H1 (cell line): ENCODE results near the gene DENND1A. TPM values are rescaled to one million over a fixed set of nuclear protein-coding genes. Genes with fewer than 3 reads are reported as not detected.
A peak's percentile ranks its signal among the peaks of the same experiment; 100 is the strongest.

Source experiments
- CTCF ChIA-PET: fragments of 300-600 bp; sonication (Branson Sonifier 250); formaldehyde crosslinking; loops from one replicate; lab custom pipeline; 2021; ENCODE audit not compliant: partially characterized antibody; lab: Charles Lee
- POLR2A ChIA-PET: fragments of 300-600 bp; sonication (Branson Sonifier 250); formaldehyde crosslinking; loops from one replicate; lab custom pipeline; 2021; ENCODE audit warnings: inconsistent platforms; ENCODE audit not compliant: partially characterized antibody; lab: Charles Lee
- DNase-seq, 2 experiments: peaks; one replicate each; pipeline versions ENCODE4 v3.0.0 to v3.0.0-alpha.2; 2010 to 2022; ENCODE audit warnings: low spot score in 2 of 2, low read depth in 1 of 2, mixed read lengths in 1 of 2
- FAIRE-seq: peaks from 2 replicates; lab custom pipeline; 2011; peaks lifted over from hg19 to GRCh38; lab: Jason Lieb, UNC
- H2AFZ ChIP-seq: 2 replicates; pipeline ENCODE4 v1.8.1; 2012; ENCODE audit warnings: low read length, inconsistent platforms
- H2AK5ac ChIP-seq: 2 replicates; pipeline ENCODE4 v1.6.1; 2013; ENCODE audit warnings: low read depth, low read length
- H2BK120ac ChIP-seq: replicated peaks from 2 replicates; pipeline ENCODE3; 2013; ENCODE audit warnings: low read depth, low read length, inconsistent platforms
- H2BK12ac ChIP-seq: 2 replicates; pipeline ENCODE4 v1.6.1; 2013; ENCODE audit warnings: low read depth, low read length
- H2BK15ac ChIP-seq: 2 replicates; pipeline ENCODE4 v1.6.1; 2013; ENCODE audit warnings: low read length
- H2BK20ac ChIP-seq: 2 replicates; pipeline ENCODE4 v1.6.1; 2013; ENCODE audit warnings: low read length
- H2BK5ac ChIP-seq: 2 replicates; pipeline ENCODE4 v1.6.1; 2013; ENCODE audit warnings: low read depth, low read length
- H3K14ac ChIP-seq: 2 replicates; pipeline ENCODE4 v1.6.1; 2013; ENCODE audit warnings: inconsistent platforms; ENCODE audit not compliant: insufficient read length
- H3K18ac ChIP-seq: 2 replicates; pipeline ENCODE4 v1.6.1; 2013; ENCODE audit warnings: low read length; ENCODE audit errors: extremely low read depth
- H3K23ac ChIP-seq: 2 replicates; pipeline ENCODE4 v1.6.1; 2013; ENCODE audit warnings: inconsistent platforms; ENCODE audit not compliant: insufficient read length
- H3K23me2 ChIP-seq: 2 replicates; pipeline ENCODE4 v1.6.1; 2013; ENCODE audit warnings: low read depth, low read length
- H3K27ac ChIP-seq: 2 replicates; pipeline ENCODE4 v1.6.1; 2011; ENCODE audit warnings: low read depth, low read length, inconsistent platforms
- H3K27me3 ChIP-seq, 4 experiments: replicated peaks in 1 of 4; 1 replicate in 1 of 4; 2 replicates in 3 of 4; pipeline versions ENCODE4 v1.6.1 to v1.8.1; 2011 to 2013; ENCODE audit warnings: low read length in 3 of 4, mild to moderate bottlenecking in 3 of 4, inconsistent platforms in 2 of 4, mixed read lengths in 2 of 4, moderate library complexity in 1 of 4; ENCODE audit not compliant: control insufficient read depth in 3 of 4, insufficient read depth in 3 of 4; ENCODE audit errors: extremely low read depth in 1 of 4
- H3K36me3 ChIP-seq, 4 experiments: 2 replicates each; pipeline versions ENCODE4 v1.6.1 to v1.8.1; 2011 to 2013; ENCODE audit warnings: mild to moderate bottlenecking in 4 of 4, low read length in 3 of 4, moderate library complexity in 2 of 4, control low read depth in 1 of 4, inconsistent platforms in 1 of 4; ENCODE audit not compliant: insufficient read depth in 4 of 4, control insufficient read depth in 2 of 4
- H3K4ac ChIP-seq: replicated peaks from 2 replicates; pipeline ENCODE3; 2013; ENCODE audit warnings: low read length, low read depth, mixed read lengths, inconsistent platforms; ENCODE audit not compliant: insufficient read length
- H3K4me1 ChIP-seq, 4 experiments: replicated peaks in 1 of 4; 1 replicate in 1 of 4; 2 replicates in 3 of 4; pipeline versions ENCODE4 v1.6.1 to v1.8.1; 2011 to 2013; ENCODE audit warnings: low read length in 3 of 4, inconsistent platforms in 2 of 4, mixed read lengths in 1 of 4; ENCODE audit not compliant: insufficient read depth in 4 of 4, control insufficient read depth in 3 of 4
- H3K4me2 ChIP-seq, 2 experiments: 2 replicates each; pipeline versions ENCODE4 v1.6.1 to v1.8.1; 2011 to 2013; ENCODE audit warnings: low read depth in 2 of 2, low read length in 2 of 2, control low read depth in 1 of 2, inconsistent platforms in 1 of 2, mild to moderate bottlenecking in 1 of 2; ENCODE audit not compliant: insufficient read depth in 1 of 2
- H3K4me3 ChIP-seq, 4 experiments: fragments of 200-600, 300-600 bp in 1 of 4; sonication (generic), shearing (Covaris generic), sonication (Bioruptor Twin) in 1 of 4; 2 replicates each; pipeline versions ENCODE4 v1.5.1 to v1.8.1; 2011 to 2016; ENCODE audit warnings: low read length in 4 of 4, low read depth in 3 of 4, control low read depth in 2 of 4, inconsistent platforms in 2 of 4, mild to moderate bottlenecking in 2 of 4, mixed read lengths in 1 of 4, moderate library complexity in 1 of 4; ENCODE audit not compliant: insufficient read depth in 2 of 4; ENCODE audit errors: extremely low read depth in 1 of 4
- H3K56ac ChIP-seq: replicated peaks from 2 replicates; pipeline ENCODE3; 2013; ENCODE audit warnings: low read depth, mild to moderate bottlenecking, mixed read lengths, low read length, inconsistent platforms; ENCODE audit not compliant: insufficient read length
- H3K79me1 ChIP-seq: 2 replicates; pipeline ENCODE4 v1.6.1; 2013; ENCODE audit warnings: low read depth, low read length, control low read depth
- H3K79me2 ChIP-seq, 2 experiments: 2 replicates each; pipeline versions ENCODE4 v1.6.1 to v1.8.1; 2012 to 2013; ENCODE audit warnings: low read length in 2 of 2, mild to moderate bottlenecking in 2 of 2, inconsistent platforms in 1 of 2; ENCODE audit not compliant: insufficient read depth in 2 of 2, control insufficient read depth in 1 of 2
- H3K9ac ChIP-seq, 4 experiments: replicated peaks in 1 of 4; 1 replicate in 1 of 4; 2 replicates in 3 of 4; pipeline versions ENCODE4 v1.6.1 to v1.8.1; 2011 to 2013; ENCODE audit warnings: low read depth in 3 of 4, low read length in 3 of 4, control low read depth in 2 of 4, mild to moderate bottlenecking in 2 of 4, moderate library complexity in 2 of 4, inconsistent platforms in 1 of 4; ENCODE audit errors: extremely low read depth in 1 of 4
- H3K9me3 ChIP-seq, 2 experiments: 2 replicates each; pipeline versions ENCODE4 v1.6.1 to v1.8.1; 2012 to 2013; ENCODE audit warnings: mild to moderate bottlenecking in 2 of 2, moderate library complexity in 2 of 2, control low read depth in 1 of 2, inconsistent platforms in 1 of 2, low read depth in 1 of 2, low read length in 1 of 2, mixed read lengths in 1 of 2; ENCODE audit not compliant: insufficient read depth in 2 of 2
- H4K20me1 ChIP-seq, 2 experiments: replicated peaks in 1 of 2; 2 replicates each; pipeline versions ENCODE3 to v1.8.1; 2011 to 2013; ENCODE audit warnings: inconsistent platforms in 2 of 2, low read length in 2 of 2, mild to moderate bottlenecking in 1 of 2; ENCODE audit not compliant: insufficient read depth in 2 of 2, control insufficient read depth in 1 of 2
- H4K5ac ChIP-seq: 2 replicates; pipeline ENCODE4 v1.6.1; 2013; ENCODE audit warnings: low read length, low read depth, mixed read lengths, inconsistent platforms; ENCODE audit not compliant: insufficient read length
- H4K8ac ChIP-seq: 2 replicates; pipeline ENCODE4 v1.8.0; 2013; ENCODE audit warnings: mild to moderate bottlenecking, moderate library complexity, low read length, inconsistent platforms; ENCODE audit not compliant: insufficient read depth; ENCODE audit errors: extremely low read depth
- H4K91ac ChIP-seq: replicated peaks from 2 replicates; pipeline ENCODE3; 2013; ENCODE audit warnings: low read length, mixed read lengths, inconsistent platforms; ENCODE audit not compliant: insufficient read length
- BACH1 ChIP-seq: IDR thresholded peaks from 2 replicates; pipeline ENCODE4 v1.6.1; 2012; ENCODE audit warnings: low read length, improper control_type of control experiment
- KDM1A ChIP-seq: fragments of 200-600, 300-600 bp; sonication (generic); IDR thresholded peaks from 2 replicates; pipeline ENCODE4 v1.7.1; 2016; ENCODE audit warnings: mild to moderate bottlenecking, low read length, borderline replicate concordance
- WGBS, 2 experiments: shearing (Covaris generic) in 1 of 2; methylation state at CpG; one replicate each; pipeline versions ENCODE4 v1.1.6 to v1.1.7; 2013 to 2015; ENCODE audit warnings: low lambda C conversion rate in 2 of 2, mixed read lengths in 2 of 2, inconsistent platforms in 1 of 2, low coverage in 1 of 2, missing lambda C conversion rate in 1 of 2; ENCODE audit not compliant: insufficient replicate concordance in 2 of 2, insufficient coverage in 1 of 2, insufficient read length in 1 of 2; ENCODE audit errors: extremely low coverage in 1 of 2, missing lambda C conversion rate in 1 of 2; 5-methylcytosine and 5-hydroxymethylcytosine counted together
- polyA plus RNA-seq, 7 experiments: library from polyadenylated mRNA; depleted of rRNA in 3 of 7; stranded (reverse) in 5 of 7; unstranded in 2 of 7; fragments of >200 nt in 5 of 7; fragments of 200-250 nt in 2 of 7; gene quantifications; 1 replicate in 5 of 7; 2 replicates in 1 of 7; 4 replicates in 1 of 7; pipeline versions ENCODE4 v1.2.1 to v1.2.3, GENCODE V29; 2011 to 2013; ENCODE audit warnings: missing spikeins in 2 of 7, mixed read lengths in 2 of 7
- total RNA-seq: library from RNA; stranded (reverse); fragmentation: NEBNext Ultra II Directional; extraction: Animal tissue kit (Norgen Biotek cat#: 25700); gene quantifications from 2 replicates; pipeline ENCODE4 v1.2.1, GENCODE V29; 2021

The DENND1A gene
- total and polyA plus RNA-seq, 2 of the 8 experiments (the other 6 are each of a cell fraction or from before 2014, with no cell fraction given): 24.1 to 26.4 TPM

DNA sequence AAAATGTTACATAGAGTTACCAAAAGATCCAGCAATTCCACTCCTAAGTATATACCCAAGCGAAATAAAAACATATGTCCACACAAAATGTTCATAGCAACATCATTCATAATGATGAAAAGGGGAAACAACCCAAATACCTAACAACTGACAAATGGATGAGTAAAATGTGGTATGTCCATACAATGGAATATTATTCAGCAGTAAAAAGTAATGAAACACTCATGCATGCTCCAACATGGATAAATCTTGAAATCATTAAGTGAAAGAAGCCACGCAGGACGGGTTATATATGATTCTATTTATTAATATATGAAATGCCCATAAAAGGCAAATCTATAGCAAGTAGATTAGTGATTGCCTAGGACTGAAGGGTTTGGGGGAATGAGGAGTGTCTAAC lies 6.0 kb downstream of the DENND1A start:
- ChIA-PET CTCF (interaction anchor here (0.9 kb wide), 1 partner anchor 54 kb away, joined by 3 read pairs; no protein-coding TSS in a partner anchor), POLR2A (no interaction called here)
- Histone ChIP-seq H3K23me2 (peaks cover under 1% of the 10 kb centered on the region; the same call in 1 of the 2 replicates), H3K4me3 (no peak overlapping the region), H2BK20ac (no peak overlapping the region), H3K23ac (no peak overlapping the region), H3K4ac (no peak overlapping the region), H3K9ac (no peak overlapping the region), H3K27me3 (no peaks in the 10 kb centered on the region), H4K5ac (no peak overlapping the region), H3K9me3 (0 out of 4 replicates have a peak, but pooled peaks cover 0 to 4% of the 10 kb centered on the region in 2 experiments), H3K79me1 (peaks cover 4% of the 10 kb centered on the region), H2BK15ac (no peak overlapping the region), H3K18ac (no peak overlapping the region), H3K4me2 (no peak overlapping the region), H2AFZ (no peak overlapping the region), H2BK120ac (no peak overlapping the region), H2BK5ac (no peak overlapping the region), H3K4me1 (peaks cover 16 to 25% (median 23%) of the 10 kb centered on the region in 4 experiments; a peak in 6 of 7 replicates), H4K20me1 (peaks cover 6 to 7% of the 10 kb centered on the region in 2 experiments), H4K91ac (no peak overlapping the region), H3K36me3 (no peaks in the 10 kb centered on the region; a peak in 1 of 8 replicates), H2BK12ac (no peak overlapping the region), H4K8ac (no peak overlapping the region), H3K56ac (no peak overlapping the region), H3K27ac (no peak overlapping the region), H3K79me2 (peaks cover 5 to 77% of the 10 kb centered on the region in 2 experiments; a peak in 2 of 4 replicates), H2AK5ac (no peak overlapping the region), H3K14ac (no peak overlapping the region)
- TF ChIP-seq BACH1: no peak
- peak; percentile 51; the same call in 1 of the 2 replicates for TF ChIP-seq KDM1A
- FAIRE-seq (no peak), DNase-seq (no peak)
- 94% methylated on average over 3 of the region's 3 CpGs; no CpG with 5 or more reads in 1 of the 2 experiments for WGBS, 2 experiments
